PC-3 (cell line): ENCODE measurements around the gene RALB. TPM values are rescaled to one million over a fixed set of nuclear protein-coding genes. Genes with fewer than 3 reads are reported as not detected.

Source experiments
- ATAC-seq: fragments of 200-7000 bp; cut with Tn5 transposase; 2 replicates; pipeline ENCODE4 v1.9.1; 2020; ENCODE audit warnings: mild to moderate bottlenecking, moderate library complexity
- BruUV-seq: library from RNA; stranded (reverse); fragments of 400-500 nt; replicated peaks from 2 replicates; lab custom pipeline; 2021; lab: Mats Ljungman, UMichigan
- CTCF ChIA-PET: fragments of 300-600 bp; sonication (Branson Sonifier 250); formaldehyde crosslinking; loops from one replicate; lab custom pipeline; 2022; ENCODE audit warnings: antibody characterized with exemption; lab: Charles Lee
- POLR2A ChIA-PET: fragments of 300-600 bp; sonication (Branson Sonifier 250); formaldehyde crosslinking; loops from one replicate; lab custom pipeline; 2022; ENCODE audit warnings: antibody characterized with exemption; ENCODE audit not compliant: unreplicated experiment; lab: Charles Lee
- DNase-seq: peaks from one replicate; pipeline ENCODE4 v3.0.0-alpha.2; 2015
- H2AFZ ChIP-seq: fragments of 300-600 bp; sonication (generic); 2 replicates; pipeline ENCODE4 v1.6.0; 2016; ENCODE audit warnings: antibody characterized with exemption, low read length
- H3F3A ChIP-seq: fragments of 300-600 bp; sonication (generic); one replicate; pipeline ENCODE4 v1.6.0; 2017; ENCODE audit warnings: antibody characterized with exemption, low read length, control low read depth, mild to moderate bottlenecking; ENCODE audit not compliant: unreplicated experiment
- H3K27ac ChIP-seq: fragments of 300-600 bp; sonication (generic); 2 replicates; pipeline ENCODE4 v1.5.1; 2016; ENCODE audit warnings: mild to moderate bottlenecking, low read length
- H3K27me3 ChIP-seq: fragments of 300-600 bp; sonication (generic); 2 replicates; pipeline ENCODE4 v1.6.1; 2016; ENCODE audit warnings: low read length, mixed read lengths
- H3K36me3 ChIP-seq: fragments of 300-600 bp; sonication (generic); 2 replicates; pipeline ENCODE4 v1.6.1; 2016; ENCODE audit warnings: low read depth, mixed run types, low read length, mixed read lengths
- H3K4me1 ChIP-seq: fragments of 300-600 bp; sonication (generic); 2 replicates; pipeline ENCODE4 v1.5.1; 2016; ENCODE audit warnings: low read length; ENCODE audit not compliant: insufficient read depth
- H3K4me2 ChIP-seq: fragments of 300-600 bp; sonication (generic); 2 replicates; pipeline ENCODE4 v1.6.0; 2016; ENCODE audit warnings: low read length
- H3K4me3 ChIP-seq: fragments of 300-600 bp; sonication (generic); 2 replicates; pipeline ENCODE4 v1.5.1; 2016; ENCODE audit warnings: mild to moderate bottlenecking, low read length, mixed read lengths
- H3K79me2 ChIP-seq: fragments of 300-600 bp; sonication (generic); 2 replicates; pipeline ENCODE4 v1.6.1; 2017; ENCODE audit warnings: low read length, mixed read lengths
- H3K9ac ChIP-seq: fragments of 300-600 bp; sonication (generic); 2 replicates; pipeline ENCODE4 v1.6.0; 2016; ENCODE audit warnings: mild to moderate bottlenecking, low read length
- H3K9me2 ChIP-seq: fragments of 300-600 bp; sonication (generic); replicated peaks from 2 replicates; pipeline ENCODE4 v1.6.1; 2016; ENCODE audit warnings: mixed run types, low read length, mixed read lengths
- H3K9me3 ChIP-seq: fragments of 300-600 bp; sonication (generic); 2 replicates; pipeline ENCODE4 v1.6.1; 2016; ENCODE audit warnings: low read length, mixed read lengths
- H4K20me1 ChIP-seq: fragments of 300-600 bp; sonication (generic); 2 replicates; pipeline ENCODE4 v1.6.1; 2016; ENCODE audit warnings: low read length, mixed read lengths
- EZH2 ChIP-seq: fragments of 300-600 bp; sonication (generic); IDR thresholded peaks from one replicate; pipeline ENCODE4 v1.6.1; 2017; ENCODE audit warnings: antibody characterized with exemption, mild to moderate bottlenecking, low read length; ENCODE audit not compliant: unreplicated experiment
- EZH2phosphoT487 ChIP-seq: fragments of 300-600 bp; sonication (generic); IDR thresholded peaks from 2 replicates; pipeline ENCODE4 v1.6.1; 2018; ENCODE audit warnings: mild to moderate bottlenecking, antibody characterized with exemption, low read length, borderline replicate concordance
- intact Hi-C: fragments of 100-400 bp; cut with micrococcal nuclease; formaldehyde crosslinking; loops from 2 replicates; pipeline ENCODE4 v1.9.0; 2023
- total RNA-seq: library from RNA; depleted of rRNA; stranded (reverse); fragments of >200 nt; gene quantifications from 2 replicates; pipeline ENCODE4 v1.2.3, GENCODE V29; 2014
- TF ChIP-seq, protein P1 (sequence below): fragments of 300-600 bp; sonication (generic); conservative IDR thresholded peaks from 2 replicates; pipeline ENCODE4 v1.5.1; 2017; ENCODE audit warnings: antibody characterized with exemption, low read depth, mild to moderate bottlenecking, low read length

The RALB gene
- total RNA-seq, 1 experiment from 2014 or later = 57.9 TPM

DNA sequence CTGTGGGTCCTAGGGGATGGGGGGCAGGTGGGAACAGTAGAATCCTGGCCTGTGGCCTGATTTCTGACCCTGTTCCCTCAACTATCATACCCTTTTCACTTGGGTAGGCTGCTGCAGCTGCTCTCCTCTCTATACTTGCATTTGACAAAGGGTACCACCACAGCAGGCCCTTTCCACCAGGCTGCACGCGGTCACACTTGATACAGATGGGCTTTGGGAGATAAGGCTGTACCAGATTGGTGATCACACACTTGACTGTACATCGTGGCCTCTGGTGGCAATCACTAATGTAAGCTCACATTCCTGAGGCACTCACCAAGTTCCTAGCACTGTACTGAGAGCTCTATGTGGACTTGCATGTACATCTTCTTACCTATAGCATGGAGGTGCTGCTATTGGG is 1.6 kb upstream of the RALB start:
- Histone ChIP-seq H3F3A (no peaks in the 10 kb centered on the region), H3K9me2 (no peaks in the 10 kb centered on the region), H3K79me2 (peaks cover 31% of the 10 kb centered on the region), H3K9ac (no peak overlapping the region), H3K4me3 (no peak overlapping the region), H2AFZ (no peak overlapping the region), H3K9me3 (no peaks in the 10 kb centered on the region), H3K4me2 (no peak overlapping the region), H3K27me3 (no peaks in the 10 kb centered on the region), H3K4me1 (peaks cover 29% of the 10 kb centered on the region), H4K20me1 (0 out of 2 replicates have a peak, but pooled peaks cover 6% of the 10 kb centered on the region), H3K36me3 (no peaks in the 10 kb centered on the region), H3K27ac (no peak overlapping the region)
- TF ChIP-seq, protein P1, sequence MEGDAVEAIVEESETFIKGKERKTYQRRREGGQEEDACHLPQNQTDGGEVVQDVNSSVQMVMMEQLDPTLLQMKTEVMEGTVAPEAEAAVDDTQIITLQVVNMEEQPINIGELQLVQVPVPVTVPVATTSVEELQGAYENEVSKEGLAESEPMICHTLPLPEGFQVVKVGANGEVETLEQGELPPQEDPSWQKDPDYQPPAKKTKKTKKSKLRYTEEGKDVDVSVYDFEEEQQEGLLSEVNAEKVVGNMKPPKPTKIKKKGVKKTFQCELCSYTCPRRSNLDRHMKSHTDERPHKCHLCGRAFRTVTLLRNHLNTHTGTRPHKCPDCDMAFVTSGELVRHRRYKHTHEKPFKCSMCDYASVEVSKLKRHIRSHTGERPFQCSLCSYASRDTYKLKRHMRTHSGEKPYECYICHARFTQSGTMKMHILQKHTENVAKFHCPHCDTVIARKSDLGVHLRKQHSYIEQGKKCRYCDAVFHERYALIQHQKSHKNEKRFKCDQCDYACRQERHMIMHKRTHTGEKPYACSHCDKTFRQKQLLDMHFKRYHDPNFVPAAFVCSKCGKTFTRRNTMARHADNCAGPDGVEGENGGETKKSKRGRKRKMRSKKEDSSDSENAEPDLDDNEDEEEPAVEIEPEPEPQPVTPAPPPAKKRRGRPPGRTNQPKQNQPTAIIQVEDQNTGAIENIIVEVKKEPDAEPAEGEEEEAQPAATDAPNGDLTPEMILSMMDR = no peak
- TF ChIP-seq EZH2 (no peak), EZH2phosphoT487 (no peak)
- ATAC-seq (no peak), DNase-seq (no peak)
- CTCF ChIA-PET = no interaction called here
- POLR2A ChIA-PET = interaction anchor here (0.6 kb wide), 1 partner anchor 11 kb away, joined by 4 read pairs; no protein-coding TSS in a partner anchor
- intact Hi-C loops = no loop called here
- BruUV-seq = no TSS peak

DNA sequence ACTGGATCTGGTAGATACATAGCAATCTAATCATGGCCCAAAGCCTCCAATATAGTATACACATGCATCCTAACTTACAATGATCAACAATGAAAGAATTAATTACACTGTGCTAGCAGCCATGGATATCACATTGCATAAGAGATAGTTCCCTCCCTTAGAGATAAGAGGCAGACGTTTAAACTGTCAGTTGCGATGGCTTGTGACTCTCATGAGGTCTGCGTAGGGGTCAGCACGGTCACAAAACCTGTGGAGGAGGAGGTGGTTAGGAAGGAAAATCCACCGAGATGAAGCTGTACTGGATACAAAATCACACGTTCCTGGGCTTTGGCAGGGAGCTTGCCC is 800 bp upstream of the RALB start:
- BruUV-seq = no TSS peak
- DNase-seq (no peak), ATAC-seq (no peak)
- ChIA-PET POLR2A (interaction anchor here (0.6 to 1.1 kb wide), 2 partner anchors 28 to 77 kb away, joined by 4 to 5 read pairs; partner anchors contain the start of gene TMEM185B), CTCF (interaction anchor here (0.6 to 1.3 kb wide), 5 partner anchors 12 to 429 kb away, joined by 3 to 15 read pairs (median 3); no protein-coding TSS in a partner anchor)
- H3K4me3 ChIP-seq = peak overlapping the region; percentile 94
- H3K4me2 ChIP-seq = peak overlapping the region; percentile 96
- peaks cover 38% of the 10 kb centered on the region for H3K79me2 ChIP-seq
- no peak for TF ChIP-seq EZH2phosphoT487
- no peak for TF ChIP-seq EZH2
- TF ChIP-seq, protein P1 = no peak
- H4K20me1 ChIP-seq = 0 out of 2 replicates have a peak, but pooled peaks cover 6% of the 10 kb centered on the region
- H3K4me1 ChIP-seq = peaks cover 26% of the 10 kb centered on the region
- intact Hi-C loops = loop anchor here (1.0 to 2.0 kb wide), 2 partner anchors 29 to 35 kb away; partner anchors contain the start of gene TMEM185B
- no peaks in the 10 kb centered on the region for H3F3A ChIP-seq
- H2AFZ ChIP-seq = peak overlapping the region; percentile 50
- H3K9me3 ChIP-seq = no peaks in the 10 kb centered on the region
- no peaks in the 10 kb centered on the region for H3K36me3 ChIP-seq
- H3K27me3 ChIP-seq = no peaks in the 10 kb centered on the region
- H3K27ac ChIP-seq = no peak overlapping the region
- 0 out of 2 replicates have a peak overlapping the region, but pooled peaks have one; percentile 1 for H3K9ac ChIP-seq
- H3K9me2 ChIP-seq = no peaks in the 10 kb centered on the region
